ENCODE measurements around the gene VASN.
"Not testable (repeated sequence)": the region's sequence is repeated elsewhere in the genome, so short reads cannot be mapped to it uniquely, and the experiment has no call there.

GRCh38 chr16:4344300-4344982 is 27.2 kb upstream of the VASN start:
- not testable (repeated sequence) for TF ChIP-seq EZH2 (IDR thresholded peaks at IDR 0.05; ENCODE audit: borderline replicate concordance, low read depth, low read length, severe bottlenecking); CTCF (IDR thresholded peaks at IDR 0.05; ENCODE audit: borderline replicate concordance, extremely low read depth, low read length, poor library complexity, severe bottlenecking)

Data from DND-41 (cell line).